Retina (tissue), 1 donor: ENCODE results near the gene KMT2E.
"Not testable (repeated sequence)": the region's sequence is repeated elsewhere in the genome, so short reads cannot be mapped to it uniquely, and the experiment has no call there.

ENCODE experiments used
- DNase-seq: peaks from one replicate; pipeline ENCODE4 v3.0.0-alpha.2; 2016

The KMT2E gene

GRCh38 chr7:104983578-104984539 is 30.1 kb upstream of the KMT2E start:
- peak; percentile 96 for DNase-seq

GRCh38 chr7:104984585-104985258 is 29.3 kb upstream of the KMT2E start:
- no peak for DNase-seq

GRCh38 chr7:104985259-104985617 is 28.8 kb upstream of the KMT2E start:
- no peak for DNase-seq

GRCh38 chr7:104986628-104987259 is 27.3 kb upstream of the KMT2E start:
- DNase-seq: no peak

- not testable (repeated sequence) for DNase-seq
Measured at GRCh38 chr7:104987403-104987802, 26.6 kb upstream of the KMT2E start.

- DNase-seq: no peak
Measured at GRCh38 chr7:104990983-104991382, 23.0 kb upstream of the KMT2E start.

- no peak for DNase-seq
Measured at GRCh38 chr7:104992306-104992705, 21.7 kb upstream of the KMT2E start.

- no peak for DNase-seq
Measured at GRCh38 chr7:104993217-104993862, 20.7 kb upstream of the KMT2E start.

- DNase-seq: no peak
Measured at GRCh38 chr7:104998040-104998752, 15.8 kb upstream of the KMT2E start.

GRCh38 chr7:105000200-105000599 is 13.8 kb upstream of the KMT2E start:
- no peak for DNase-seq

- DNase-seq: no peak
Measured at GRCh38 chr7:105000927-105001336, 13.1 kb upstream of the KMT2E start.

- DNase-seq: no peak
Measured at GRCh38 chr7:105001652-105002184, 12.3 kb upstream of the KMT2E start.

- DNase-seq: no peak
Measured at GRCh38 chr7:105003275-105003674, 10.7 kb upstream of the KMT2E start.

- DNase-seq: no peak
Measured at GRCh38 chr7:105003872-105004510, 10.0 kb upstream of the KMT2E start.

GRCh38 chr7:105005006-105005405 is 9.0 kb upstream of the KMT2E start:
- DNase-seq: not testable (repeated sequence)

GRCh38 chr7:105005486-105005885 is 8.5 kb upstream of the KMT2E start:
- not testable (repeated sequence) for DNase-seq

- no peak for DNase-seq
Measured at GRCh38 chr7:105006367-105007136, 7.5 kb upstream of the KMT2E start.

GRCh38 chr7:105007298-105007697 is 6.7 kb upstream of the KMT2E start:
- no peak for DNase-seq

- DNase-seq: no peak
Measured at GRCh38 chr7:105009667-105010503, 4.1 kb upstream of the KMT2E start.
